Measurements from ENCODE around the gene LRRC2.

Gene LRRC2

DNA sequence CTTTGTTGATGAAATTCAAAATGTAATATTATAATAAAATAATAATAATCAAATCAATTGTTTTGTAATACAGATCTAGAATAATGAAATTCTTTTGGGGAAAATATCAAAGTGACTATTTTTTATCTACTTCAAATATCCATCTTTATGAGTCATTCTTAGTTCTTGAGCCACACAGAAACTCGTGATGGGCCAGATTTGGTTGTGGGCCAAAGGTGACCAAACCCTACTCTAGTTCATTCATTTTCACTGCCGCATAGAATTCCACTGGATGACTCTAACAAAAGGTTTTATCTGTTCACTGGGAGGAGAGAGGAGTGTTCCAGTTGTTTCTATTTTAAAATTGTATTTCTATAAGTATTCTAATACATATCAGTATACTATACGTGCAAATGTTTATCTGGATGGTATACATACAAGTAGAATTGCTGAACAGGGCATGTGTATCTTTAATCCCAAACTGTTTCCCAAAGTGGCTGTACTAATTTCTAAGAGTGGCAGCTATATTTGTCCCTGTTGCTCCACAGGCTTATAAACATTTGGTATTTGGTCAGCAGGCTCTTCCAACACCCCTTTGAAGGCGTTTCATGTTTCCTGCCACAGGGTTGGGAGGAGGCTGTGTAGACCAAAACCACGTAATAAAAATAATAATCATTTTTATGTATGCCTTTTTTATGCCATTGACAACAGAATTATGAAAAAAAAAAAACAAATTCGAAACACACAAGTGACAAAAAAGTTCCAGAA is 75.6 kb downstream of the LRRC2 start:
- Histone ChIP-seq H3K27me3 (ENCODE audit: control insufficient read depth in 1 of 2, insufficient read depth in 1 of 2, low read length in 2 of 2) (peaks cover 0 to 18% of the 10 kb centered on the region in 2 experiments), H3K79me1 (replicated peaks; ENCODE audit: low read length, poor library complexity, severe bottlenecking) (no peaks in the 10 kb centered on the region), H2AK5ac (ENCODE audit: low read length, severe bottlenecking) (no peak overlapping the region), H4K8ac (ENCODE audit: low read length) (no peak overlapping the region), H2AFZ (ENCODE audit: low read depth, low read length) (no peak overlapping the region), H2BK120ac (ENCODE audit: low read depth, low read length) (peak overlapping the region; percentile 8), H3K23ac (ENCODE audit: low read length in 2 of 2) (no peak overlapping the region), H3K14ac (ENCODE audit: low read length in 2 of 2) (no peak overlapping the region), H2BK12ac (ENCODE audit: low read length in 2 of 2) (no peak overlapping the region), H2BK15ac (ENCODE audit: low read depth, poor library complexity, severe bottlenecking) (no peak overlapping the region), H3K9ac (ENCODE audit: low read length) (no peak overlapping the region), H2BK5ac (ENCODE audit: low read depth, low read length, poor library complexity, severe bottlenecking) (no peak overlapping the region), H3K9me3 (ENCODE audit: control insufficient read depth, low read length) (no peaks in the 10 kb centered on the region), H3K4me2 (ENCODE audit: low read length, poor library complexity, severe bottlenecking) (no peak overlapping the region), H3K18ac (ENCODE audit: low read depth in 1 of 2, low read length in 2 of 2) (no peak overlapping the region), H3K4me1 (ENCODE audit: control insufficient read depth, insufficient read depth, low read depth, low read length) (peaks cover 5% of the 10 kb centered on the region), H3K4me3 (ENCODE audit: insufficient read depth in 1 of 2, low read depth in 1 of 2, low read length in 2 of 2) (no peak overlapping the region), H4K91ac (ENCODE audit: low read length) (no peak overlapping the region), H3K36me3 (ENCODE audit: control insufficient read depth in 1 of 2, insufficient read depth in 2 of 2, low read depth in 1 of 2, low read length in 2 of 2) (no peaks in the 10 kb centered on the region), H3K27ac (ENCODE audit: low read length, poor library complexity, severe bottlenecking) (no peak overlapping the region), H3K4ac (ENCODE audit: low read depth in 1 of 2, low read length in 2 of 2) (no peak overlapping the region)
- WGBS = 56% methylated on average over 4 of the region's 6 CpGs
- peak; percentile 53 for DNase-seq

DNA sequence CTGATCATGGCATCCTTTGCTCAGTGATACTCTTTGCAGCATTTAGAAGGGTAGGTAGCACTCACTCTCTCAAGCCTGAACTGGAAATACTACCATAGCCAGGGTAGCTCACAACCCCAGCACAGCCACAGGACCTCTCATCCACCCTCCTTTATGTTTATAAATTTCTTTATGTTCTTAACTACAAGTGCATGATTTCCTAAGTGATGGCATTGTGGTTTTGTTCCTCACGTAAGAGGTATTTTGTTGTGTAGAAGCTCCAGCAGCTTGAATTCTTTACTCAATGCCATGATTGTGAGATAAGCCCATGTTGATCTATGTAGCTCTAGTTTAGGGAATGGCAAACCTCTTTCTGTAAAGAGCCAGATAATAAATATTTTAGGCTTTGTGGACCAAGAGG is 76.2 kb downstream of the LRRC2 start:
- no peak overlapping the region for H4K91ac ChIP-seq (ENCODE audit: low read length)
- peak; percentile 84 for DNase-seq
- no peak overlapping the region for H3K9ac ChIP-seq (ENCODE audit: low read length)
- H3K4me2 ChIP-seq (ENCODE audit: low read length, poor library complexity, severe bottlenecking) = no peak overlapping the region
- H3K14ac ChIP-seq (ENCODE audit: low read length in 2 of 2) = no peak overlapping the region
- WGBS = 5% methylated on average over 1 of the region's 1 CpG
- H3K36me3 ChIP-seq (ENCODE audit: control insufficient read depth in 1 of 2, insufficient read depth in 2 of 2, low read depth in 1 of 2, low read length in 2 of 2) = no peaks in the 10 kb centered on the region
- H3K27ac ChIP-seq (ENCODE audit: low read length, poor library complexity, severe bottlenecking) = no peak overlapping the region
- H2BK5ac ChIP-seq (ENCODE audit: low read depth, low read length, poor library complexity, severe bottlenecking) = no peak overlapping the region
- no peak overlapping the region for H2BK15ac ChIP-seq (ENCODE audit: low read depth, poor library complexity, severe bottlenecking)
- no peaks in the 10 kb centered on the region for H3K79me1 ChIP-seq (replicated peaks; ENCODE audit: low read length, poor library complexity, severe bottlenecking)
- H3K4me3 ChIP-seq (ENCODE audit: insufficient read depth in 1 of 2, low read depth in 1 of 2, low read length in 2 of 2) = no peak overlapping the region
- no peak overlapping the region for H3K23ac ChIP-seq (ENCODE audit: low read length in 2 of 2)
- no peak overlapping the region for H2AFZ ChIP-seq (ENCODE audit: low read depth, low read length)
- peaks cover 0 to 18% of the 10 kb centered on the region in 2 experiments for H3K27me3 ChIP-seq (ENCODE audit: control insufficient read depth in 1 of 2, insufficient read depth in 1 of 2, low read length in 2 of 2)
- no peak overlapping the region for H2AK5ac ChIP-seq (ENCODE audit: low read length, severe bottlenecking)
- no peak overlapping the region for H3K4ac ChIP-seq (ENCODE audit: low read depth in 1 of 2, low read length in 2 of 2)
- H2BK12ac ChIP-seq (ENCODE audit: low read length in 2 of 2) = no peak overlapping the region
- H3K18ac ChIP-seq (ENCODE audit: low read depth in 1 of 2, low read length in 2 of 2) = no peak overlapping the region
- no peaks in the 10 kb centered on the region for H3K9me3 ChIP-seq (ENCODE audit: control insufficient read depth, low read length)
- no peak overlapping the region for H2BK120ac ChIP-seq (ENCODE audit: low read depth, low read length)
- no peak overlapping the region for H4K8ac ChIP-seq (ENCODE audit: low read length)
- peaks cover 7% of the 10 kb centered on the region for H3K4me1 ChIP-seq (ENCODE audit: control insufficient read depth, insufficient read depth, low read depth, low read length)

- Histone ChIP-seq H2AFZ (ENCODE audit: low read depth, low read length) (no peak overlapping the region), H2BK120ac (ENCODE audit: low read depth, low read length) (no peak overlapping the region), H3K18ac (ENCODE audit: low read depth in 1 of 2, low read length in 2 of 2) (no peak overlapping the region), H2BK5ac (ENCODE audit: low read depth, low read length, poor library complexity, severe bottlenecking) (no peak overlapping the region), H2BK12ac (ENCODE audit: low read length in 2 of 2) (peak overlapping the region in 1 of 2 experiments; percentile 52), H3K4ac (ENCODE audit: low read depth in 1 of 2, low read length in 2 of 2) (no peak overlapping the region), H3K27me3 (ENCODE audit: control insufficient read depth in 1 of 2, insufficient read depth in 1 of 2, low read length in 2 of 2) (peaks cover 0 to 18% of the 10 kb centered on the region in 2 experiments), H3K36me3 (ENCODE audit: control insufficient read depth in 1 of 2, insufficient read depth in 2 of 2, low read depth in 1 of 2, low read length in 2 of 2) (no peaks in the 10 kb centered on the region), H3K4me1 (ENCODE audit: control insufficient read depth, insufficient read depth, low read depth, low read length) (peaks cover 9% of the 10 kb centered on the region), H4K91ac (ENCODE audit: low read length) (no peak overlapping the region), H3K4me2 (ENCODE audit: low read length, poor library complexity, severe bottlenecking) (no peak overlapping the region), H3K9ac (ENCODE audit: low read length) (no peak overlapping the region), H3K23ac (ENCODE audit: low read length in 2 of 2) (no peak overlapping the region), H3K27ac (ENCODE audit: low read length, poor library complexity, severe bottlenecking) (no peak overlapping the region), H3K14ac (ENCODE audit: low read length in 2 of 2) (peak overlapping the region in 1 of 2 experiments; percentile 44), H4K8ac (ENCODE audit: low read length) (no peak overlapping the region), H3K9me3 (ENCODE audit: control insufficient read depth, low read length) (no peaks in the 10 kb centered on the region), H2BK15ac (ENCODE audit: low read depth, poor library complexity, severe bottlenecking) (no peak overlapping the region), H2AK5ac (ENCODE audit: low read length, severe bottlenecking) (no peak overlapping the region), H3K79me1 (replicated peaks; ENCODE audit: low read length, poor library complexity, severe bottlenecking) (no peaks in the 10 kb centered on the region), H3K4me3 (ENCODE audit: insufficient read depth in 1 of 2, low read depth in 1 of 2, low read length in 2 of 2) (no peak overlapping the region)
- no peak for DNase-seq
- 87% methylated on average over 4 of the region's 4 CpGs for WGBS
These were observed 76.7 kb downstream of the LRRC2 start for GRCh38 chr3:46489381-46489780.

DNA sequence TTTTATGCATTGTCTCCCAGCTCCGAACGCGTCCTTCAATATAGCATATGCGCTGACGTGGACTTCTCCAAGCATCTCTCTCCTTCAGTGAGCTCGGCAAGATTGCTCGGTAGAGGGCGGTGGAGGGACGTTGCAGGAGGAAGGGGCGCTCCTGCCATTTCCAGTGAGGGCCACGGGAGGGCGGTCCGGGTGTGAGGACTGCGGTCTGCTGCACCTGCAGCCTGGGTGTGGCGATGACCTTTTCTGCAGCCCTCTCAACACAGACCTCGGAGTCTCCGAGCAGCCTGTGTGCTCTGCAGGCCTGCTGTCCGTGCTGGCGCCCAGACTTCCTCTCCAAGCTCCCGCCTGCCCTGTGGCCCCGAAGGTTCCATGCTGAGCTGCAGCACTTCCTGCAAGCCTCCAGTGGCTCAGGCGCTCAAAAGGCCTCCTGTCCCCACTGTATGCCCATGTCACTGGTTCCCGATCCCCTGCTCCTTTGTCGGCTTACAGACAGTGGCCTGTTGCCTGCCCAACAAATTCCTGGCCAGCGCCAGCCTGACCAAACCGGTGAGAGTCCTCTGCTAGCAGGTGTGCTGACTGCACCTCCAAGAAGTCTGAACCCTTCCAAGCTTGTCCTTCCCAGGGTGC is 77.3 kb downstream of the LRRC2 start:
- no peak overlapping the region for H3K4ac ChIP-seq (ENCODE audit: low read depth in 1 of 2, low read length in 2 of 2)
- H2BK5ac ChIP-seq (ENCODE audit: low read depth, low read length, poor library complexity, severe bottlenecking) = no peak overlapping the region
- no peak overlapping the region for H2BK120ac ChIP-seq (ENCODE audit: low read depth, low read length)
- H3K14ac ChIP-seq (ENCODE audit: low read length in 2 of 2) = no peak overlapping the region
- H3K4me3 ChIP-seq (ENCODE audit: insufficient read depth in 1 of 2, low read depth in 1 of 2, low read length in 2 of 2) = no peak overlapping the region
- H3K4me1 ChIP-seq (ENCODE audit: control insufficient read depth, insufficient read depth, low read depth, low read length) = peaks cover 9% of the 10 kb centered on the region
- H3K18ac ChIP-seq (ENCODE audit: low read depth in 1 of 2, low read length in 2 of 2) = no peak overlapping the region
- no peak overlapping the region for H3K27ac ChIP-seq (ENCODE audit: low read length, poor library complexity, severe bottlenecking)
- no peaks in the 10 kb centered on the region for H3K79me1 ChIP-seq (replicated peaks; ENCODE audit: low read length, poor library complexity, severe bottlenecking)
- no peak overlapping the region for H2AK5ac ChIP-seq (ENCODE audit: low read length, severe bottlenecking)
- H3K4me2 ChIP-seq (ENCODE audit: low read length, poor library complexity, severe bottlenecking) = peak overlapping the region; percentile 40
- peak; percentile 87 for DNase-seq
- peaks cover 0 to 22% of the 10 kb centered on the region in 2 experiments for H3K27me3 ChIP-seq (ENCODE audit: control insufficient read depth in 1 of 2, insufficient read depth in 1 of 2, low read length in 2 of 2)
- H3K36me3 ChIP-seq (ENCODE audit: control insufficient read depth in 1 of 2, insufficient read depth in 2 of 2, low read depth in 1 of 2, low read length in 2 of 2) = no peaks in the 10 kb centered on the region
- H2AFZ ChIP-seq (ENCODE audit: low read depth, low read length) = no peak overlapping the region
- no peak overlapping the region for H2BK12ac ChIP-seq (ENCODE audit: low read length in 2 of 2)
- no peak overlapping the region for H3K9ac ChIP-seq (ENCODE audit: low read length)
- 12% methylated on average over 26 of the region's 26 CpGs for WGBS
- no peak overlapping the region for H3K23ac ChIP-seq (ENCODE audit: low read length in 2 of 2)
- no peak overlapping the region for H4K8ac ChIP-seq (ENCODE audit: low read length)
- H2BK15ac ChIP-seq (ENCODE audit: low read depth, poor library complexity, severe bottlenecking) = peak overlapping the region; percentile 2
- H4K91ac ChIP-seq (ENCODE audit: low read length) = no peak overlapping the region
- no peaks in the 10 kb centered on the region for H3K9me3 ChIP-seq (ENCODE audit: control insufficient read depth, low read length)
